Smooth muscle cell of bladder (primary cell): ENCODE data around the gene DUS4L. TPM values are rescaled to one million over a fixed set of nuclear protein-coding genes. Genes with fewer than 3 reads are reported as not detected.

Source experiments
- total RNA-seq: library from RNA; depleted of rRNA; stranded (reverse); fragments of >200 nt; gene quantifications from 2 replicates; pipeline ENCODE4 v1.2.3, GENCODE V29; 2014

The DUS4L gene
- total RNA-seq = 4.4 and 5.1 TPM in 2 replicates

GRCh38 chr7:107563775-107564552, at the start of gene DUS4L, which contains the start of gene COG5:
Gene DUS4L, plus strand, starts transcription at chr7:107563971. Its CDS starts 3,100 bp downstream, at chr7:107567071.
Gene COG5, minus strand, starts transcription at chr7:107563920. Its CDS starts 24 bp downstream, at chr7:107563896.

GRCh38 chr7:107579885-107580715, 16.3 kb downstream of the DUS4L start, which contains the start of gene BCAP29:
Gene BCAP29, plus strand, starts transcription at chr7:107580246. Its CDS starts 527 bp downstream, at chr7:107580773.

Other genes with a start within 250 kb of the DUS4L start
- not detected in 2 replicates for gene GPR22, start 93.9 kb upstream of the DUS4L start, total RNA-seq
- 25.6 and 28.8 TPM in 2 replicates for gene COG5, start 51 bp upstream of the DUS4L start, total RNA-seq
- 27.3 and 30.2 TPM in 2 replicates for gene BCAP29, start 16.3 kb downstream of the DUS4L start, total RNA-seq
- gene SLC26A4, start 96.9 kb downstream of the DUS4L start, total RNA-seq = 0.28 and 0.65 TPM in 2 replicates
- gene CBLL1, start 180.2 kb downstream of the DUS4L start, total RNA-seq = 9.2 and 9.9 TPM in 2 replicates
- not detected in 2 replicates for gene SLC26A3, start 239.3 kb downstream of the DUS4L start, total RNA-seq